Activated CD4-positive, alpha-beta T cell treated with anti-CD3 and anti-CD28 coated beads for 1 hour (primary cell): Measurements from ENCODE around the gene ROS1.
"Not testable (repeated sequence)": the region's sequence is repeated elsewhere in the genome, so short reads cannot be mapped to it uniquely, and the experiment has no call there.

Source experiments
- DNase-seq: peaks from one replicate; pipeline ENCODE4 v3.0.0-alpha.2; 2020

ROS1 gene

DNA sequence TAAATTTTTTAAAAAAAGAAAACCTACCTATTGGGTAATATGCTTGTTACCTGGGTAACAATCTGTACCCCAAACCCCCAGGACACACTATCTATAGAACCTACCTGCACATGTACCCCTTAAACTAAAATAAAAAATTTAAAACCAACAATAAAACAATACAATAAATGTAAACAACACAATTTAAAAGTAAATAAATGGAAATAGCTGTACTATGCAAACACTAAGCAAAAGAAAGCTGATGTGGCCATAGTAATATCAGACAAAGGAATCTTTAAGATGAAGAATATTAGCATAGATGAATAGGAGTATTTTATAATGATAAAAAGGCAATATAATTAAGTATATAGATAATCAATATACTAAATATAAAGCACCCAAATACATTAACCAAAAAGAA lies 50.3 kb downstream of the ROS1 start:
- no peak for DNase-seq

DNA sequence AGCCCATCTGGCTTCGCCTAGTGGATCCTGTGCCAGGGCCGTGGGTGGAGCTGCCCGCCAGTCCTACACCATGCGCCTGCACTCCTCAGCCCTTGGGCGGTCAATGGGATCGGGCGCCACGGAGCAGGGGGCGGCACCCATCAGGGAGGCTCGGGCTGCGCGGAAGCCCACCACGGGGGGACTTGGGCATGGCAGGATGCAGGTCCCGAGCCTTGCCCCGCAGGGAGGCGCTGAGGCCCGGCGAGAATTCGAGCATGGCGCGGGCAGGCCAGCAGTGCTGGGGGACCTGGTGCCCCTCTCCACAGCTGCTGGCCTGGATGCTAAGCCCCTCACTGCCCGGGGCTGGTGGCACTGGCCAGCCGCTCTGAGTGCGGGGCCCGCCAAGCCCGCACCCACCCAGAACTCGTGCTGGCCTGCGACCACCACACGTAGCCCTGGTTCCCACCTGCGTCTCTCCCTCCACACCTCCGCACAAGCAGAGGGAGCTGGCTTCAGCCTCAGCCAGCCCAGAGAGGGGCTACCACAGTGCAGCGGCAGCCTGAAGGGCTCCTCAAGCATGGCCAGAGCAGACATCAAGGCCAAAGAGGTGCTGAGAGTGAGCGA lies 52.4 kb downstream of the ROS1 start:
- DNase-seq: no peak

DNA sequence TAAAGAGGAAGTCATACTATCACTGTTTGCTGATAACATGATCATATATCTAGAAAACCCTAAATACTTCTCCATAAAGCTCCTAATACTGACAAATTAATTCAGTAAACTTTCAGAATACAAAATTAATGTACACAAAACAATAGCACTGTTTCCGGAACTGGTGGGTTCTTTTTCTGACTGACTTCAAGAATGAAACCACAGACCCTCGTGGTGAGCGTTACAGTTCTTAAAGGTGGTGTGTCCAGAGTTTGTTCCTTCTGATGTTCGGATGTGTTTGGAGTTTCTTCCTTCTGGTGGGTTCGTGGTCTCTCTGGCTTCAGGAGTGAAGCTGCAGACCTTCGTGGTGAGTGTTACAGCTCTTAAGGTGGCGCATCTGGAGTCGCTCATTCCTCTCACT lies 53.5 kb downstream of the ROS1 start:
- DNase-seq: not testable (repeated sequence)

DNA sequence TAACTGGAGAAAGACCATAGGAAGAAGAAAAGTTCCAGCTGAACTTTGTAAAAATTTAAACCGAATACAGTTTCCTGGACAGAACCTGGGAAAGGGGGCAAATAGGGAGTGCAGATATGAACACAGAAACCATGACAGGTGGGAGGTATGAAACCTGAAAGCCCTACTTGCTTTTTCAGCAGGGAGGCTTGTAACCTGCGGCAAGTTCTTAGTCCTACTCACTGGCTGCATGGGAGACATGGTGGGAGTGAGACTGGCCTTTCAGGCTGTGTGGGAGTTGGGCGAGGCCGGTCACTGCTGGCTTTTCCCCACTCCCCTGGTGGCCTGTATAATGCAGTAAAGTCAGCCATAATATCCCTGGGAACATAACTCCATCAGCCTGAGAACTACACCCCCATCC lies 54.2 kb downstream of the ROS1 start:
- DNase-seq: no peak

DNA sequence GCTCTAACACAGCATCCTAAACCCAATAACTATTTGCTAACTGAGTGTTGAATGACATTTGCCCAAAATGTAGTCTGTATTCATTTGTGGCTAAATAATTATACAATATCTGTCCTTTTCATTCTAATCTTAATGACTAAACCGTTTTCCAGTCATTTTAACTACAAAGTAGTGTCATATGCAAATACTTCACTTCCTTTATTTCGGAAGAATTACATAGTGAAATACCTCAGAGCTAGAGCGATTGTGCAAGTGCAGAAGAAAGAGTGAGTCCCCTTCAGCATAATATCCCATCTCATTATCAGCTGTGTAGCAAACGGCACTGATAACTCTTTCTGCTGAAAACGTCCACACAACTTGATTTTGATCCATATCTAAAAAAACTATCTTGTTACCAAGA lies 66.2 kb downstream of the ROS1 start:
- no peak for DNase-seq

DNA sequence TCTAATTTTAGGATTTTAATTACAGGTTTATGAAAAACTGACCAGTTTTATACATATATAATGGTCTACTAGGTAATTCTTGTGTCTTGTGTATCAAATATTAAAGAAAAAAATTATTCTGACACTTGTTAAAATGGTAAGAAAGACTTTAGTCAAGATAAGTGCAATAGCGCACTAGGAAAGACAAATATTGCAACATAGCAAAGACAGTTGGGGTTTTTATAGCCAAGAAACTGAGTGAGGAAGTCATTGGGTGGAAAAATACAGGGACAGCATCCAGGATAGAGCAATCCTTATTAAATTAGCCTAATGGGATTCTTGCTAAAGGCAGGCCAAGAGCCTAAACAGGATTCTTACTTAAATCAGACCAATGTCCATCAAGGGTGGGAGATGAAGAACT lies 71.1 kb downstream of the ROS1 start:
- DNase-seq: no peak

DNA sequence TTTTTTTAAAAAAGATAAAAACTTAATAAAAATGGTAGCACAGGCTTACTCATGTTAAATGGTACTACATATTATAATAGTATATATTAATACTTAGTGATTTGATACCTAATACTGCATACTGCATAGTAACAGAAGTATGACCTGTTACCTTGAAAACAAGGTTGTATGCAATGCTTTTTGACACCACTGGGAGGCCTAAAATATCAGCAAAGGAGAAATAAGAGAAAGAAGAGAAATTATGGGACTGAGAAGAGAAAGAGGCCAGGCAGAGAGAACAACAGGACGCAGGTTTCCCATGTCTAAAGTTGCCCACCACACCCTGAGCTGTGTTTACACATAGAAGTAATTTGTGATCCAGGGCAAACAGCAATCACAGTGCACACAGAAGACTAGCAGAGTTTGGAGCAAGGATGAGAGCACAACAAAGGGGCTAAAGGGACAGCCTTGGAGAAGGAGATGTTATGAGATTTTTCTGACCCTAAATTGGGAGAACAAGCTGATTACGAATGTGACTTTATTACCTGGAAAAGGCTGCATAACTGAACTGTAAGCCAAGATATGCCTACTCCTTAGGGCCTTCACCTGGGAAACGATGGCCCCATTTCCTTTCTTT lies 73.2 kb downstream of the ROS1 start:
- no peak for DNase-seq

DNA sequence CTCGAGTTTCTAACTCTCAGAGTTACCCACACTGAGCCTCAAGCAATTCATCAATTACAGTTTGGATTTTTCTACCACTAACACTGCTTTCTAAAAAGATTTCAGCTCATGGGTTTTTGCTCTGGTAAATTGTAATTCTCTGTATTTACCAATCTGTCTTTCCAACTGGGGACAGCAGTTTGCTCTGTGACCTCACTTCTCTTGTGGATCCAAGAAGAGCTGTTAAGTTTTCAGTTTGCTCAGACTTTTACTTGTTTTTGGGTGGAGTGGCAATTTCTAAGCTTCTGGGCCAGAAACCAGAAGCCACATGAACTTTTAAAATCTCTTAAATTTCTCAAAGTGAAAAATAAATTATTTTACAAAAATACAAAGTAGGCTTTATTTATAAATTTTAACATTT lies 74.2 kb downstream of the ROS1 start:
- no peak for DNase-seq

DNA sequence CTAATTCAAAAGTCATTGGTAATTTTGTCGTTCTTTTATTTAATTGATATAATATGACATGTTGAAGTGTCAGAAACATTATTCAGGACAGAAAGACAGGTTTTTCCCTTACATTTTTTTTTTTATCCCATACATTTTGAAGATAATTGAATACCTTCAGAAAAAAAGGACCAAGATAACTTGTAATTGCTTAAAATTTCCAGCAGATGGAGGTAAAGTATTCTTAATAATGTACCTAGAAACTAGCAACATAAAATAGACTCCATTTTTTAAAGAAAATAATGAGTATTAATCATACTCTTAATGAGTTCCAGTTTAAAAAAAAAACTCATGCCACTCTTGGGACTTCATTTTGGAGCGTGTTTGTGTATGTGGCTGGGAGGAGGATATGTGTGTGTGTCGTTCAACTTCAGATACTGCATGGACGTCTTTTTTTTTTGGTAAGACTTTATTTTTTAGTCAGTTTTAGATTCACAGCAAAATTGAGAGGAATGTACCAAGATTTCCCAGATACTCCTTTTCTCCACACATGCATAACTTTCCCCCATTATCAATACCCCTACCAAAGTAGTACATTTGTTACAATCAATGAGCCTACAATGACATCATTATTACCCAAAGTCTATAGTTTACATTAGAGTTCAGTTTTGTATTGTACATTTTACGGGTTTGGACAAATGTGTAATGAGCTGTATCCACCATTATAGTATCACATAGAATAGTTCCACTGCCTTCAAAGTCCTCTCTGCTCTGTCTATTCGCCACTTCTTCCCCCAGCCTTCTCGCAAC lies 79.4 kb downstream of the ROS1 start:
- DNase-seq: no peak

DNA sequence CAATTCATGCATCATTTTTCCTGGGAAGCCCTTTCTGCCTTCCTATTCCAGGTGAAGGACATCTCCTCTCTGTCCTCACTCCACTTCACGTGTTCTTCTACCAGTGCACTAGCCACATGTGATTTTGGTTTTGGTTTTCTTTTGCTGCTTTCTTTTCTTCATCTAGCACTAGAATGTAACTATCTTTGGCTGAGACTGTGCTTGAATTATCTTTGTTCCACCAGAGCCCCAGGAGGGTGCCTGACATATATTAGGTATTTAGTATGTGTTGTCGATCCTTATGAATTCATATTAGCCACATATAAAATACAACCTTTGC lies 80.5 kb downstream of the ROS1 start:
- no peak for DNase-seq

DNA sequence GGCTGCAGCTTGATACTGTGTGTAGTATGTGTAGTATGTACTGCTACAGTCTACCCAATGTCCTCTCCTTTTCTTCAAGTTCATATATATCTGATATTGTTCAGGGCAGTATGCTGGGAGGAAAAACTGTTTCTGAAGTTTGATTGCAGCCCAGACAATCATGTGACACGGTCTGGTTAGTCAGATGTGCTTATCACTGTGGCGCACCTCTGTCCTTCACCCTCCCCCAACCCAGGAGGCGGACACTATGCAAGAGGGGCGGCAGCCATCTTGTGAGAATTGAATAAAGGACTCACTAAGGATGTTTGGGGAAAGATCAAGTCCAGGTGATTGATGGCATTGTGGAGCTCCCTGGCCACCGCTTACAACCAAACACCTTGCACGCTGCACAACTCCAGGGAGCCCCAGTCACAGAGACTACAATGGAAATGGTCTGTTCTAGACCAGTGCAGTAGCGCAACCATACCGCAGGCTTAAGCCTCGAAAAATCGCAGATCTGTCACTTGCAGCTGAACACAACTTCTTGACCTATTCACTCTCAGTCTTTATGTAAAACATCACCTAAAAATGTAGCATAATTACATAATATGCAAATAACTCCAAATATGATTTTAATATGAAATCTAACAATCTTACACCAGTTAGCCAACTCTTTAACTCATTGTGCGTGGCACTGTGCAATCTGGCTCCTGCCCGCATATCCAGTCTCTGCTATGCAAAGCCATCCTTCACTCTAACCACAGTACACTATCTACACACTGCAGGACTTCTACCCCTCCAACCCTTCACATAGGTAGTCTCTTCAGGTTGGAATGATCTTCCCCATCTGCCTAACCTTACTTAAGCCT lies 81.1 kb downstream of the ROS1 start:
- DNase-seq: no peak

DNA sequence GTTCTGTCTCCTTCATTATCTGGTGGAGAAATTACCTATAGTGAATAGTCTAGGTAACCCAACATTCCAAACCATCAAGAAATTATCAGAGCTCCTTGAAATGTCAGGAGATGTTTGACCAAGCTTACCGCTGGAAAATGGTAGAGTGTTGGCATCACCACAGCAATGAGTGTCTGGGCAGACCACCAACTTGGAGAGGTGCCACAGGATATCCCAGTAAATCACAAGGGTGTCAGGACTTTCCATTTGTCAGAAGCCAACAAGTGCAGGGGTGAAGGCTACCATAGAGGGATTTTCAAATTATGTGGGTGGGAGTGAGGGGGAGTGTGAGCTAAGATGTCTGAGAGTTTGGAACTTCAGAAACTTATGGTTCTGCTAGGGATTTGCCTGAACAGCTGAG lies 87.2 kb downstream of the ROS1 start:
- DNase-seq: no peak

DNA sequence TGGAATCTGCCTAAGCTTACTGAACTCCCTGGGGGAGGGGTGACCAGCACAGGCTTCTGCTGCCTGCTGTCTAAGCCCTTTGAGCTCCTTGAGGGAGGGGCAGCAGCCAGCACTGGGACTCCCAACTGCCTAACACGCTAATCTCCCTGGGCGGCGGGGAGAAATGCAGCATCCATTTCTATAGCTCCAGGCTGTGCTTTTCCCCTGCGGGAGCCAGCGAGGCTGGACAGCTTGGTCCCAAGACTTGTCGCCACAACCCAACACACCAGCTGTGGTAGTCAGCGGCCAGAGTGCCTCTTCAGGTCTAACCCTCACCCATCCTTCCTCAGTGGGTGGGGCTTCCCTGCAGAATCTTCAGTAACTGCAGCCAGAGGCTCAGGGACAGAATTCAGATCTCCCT lies 95.8 kb downstream of the ROS1 start:
- no peak for DNase-seq

DNA sequence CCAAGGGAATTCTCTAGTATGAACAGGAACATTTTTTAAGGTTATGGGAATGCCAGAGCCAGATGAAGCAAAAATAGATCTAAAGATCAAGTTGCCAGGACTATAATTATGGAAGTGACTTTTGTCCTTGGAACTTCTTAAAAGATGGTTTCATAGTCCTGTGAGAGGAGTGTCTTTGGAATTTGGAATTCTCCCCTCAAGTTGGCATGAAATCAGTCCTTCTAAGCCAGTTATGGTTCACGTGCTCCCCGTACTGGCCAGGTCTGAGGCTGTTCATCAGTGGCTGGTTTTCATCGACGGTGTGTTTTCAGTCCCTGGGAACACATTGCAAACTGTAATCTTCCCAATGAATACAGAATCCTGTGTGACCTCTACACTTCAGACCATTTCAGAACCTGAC lies 97.2 kb downstream of the ROS1 start:
- DNase-seq: no peak

DNA sequence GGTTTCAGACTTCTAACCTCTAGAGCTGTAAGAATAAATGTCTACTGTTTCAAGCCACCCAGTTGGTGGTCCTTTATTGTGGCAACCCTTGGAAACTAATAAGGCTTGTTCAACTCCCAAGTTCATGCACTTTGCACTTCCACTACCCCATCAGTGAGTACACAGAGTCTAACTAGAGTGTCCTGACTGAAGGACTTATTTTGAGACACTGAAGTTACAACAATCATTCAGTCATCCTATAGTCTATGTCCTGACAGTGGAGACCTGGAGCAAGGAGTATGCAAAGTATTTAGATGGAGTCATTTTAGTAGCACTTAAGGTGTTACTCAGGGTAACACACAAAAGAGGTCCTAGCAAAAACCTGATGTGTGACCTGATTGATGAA lies 97.7 kb downstream of the ROS1 start:
- DNase-seq: no peak

DNA sequence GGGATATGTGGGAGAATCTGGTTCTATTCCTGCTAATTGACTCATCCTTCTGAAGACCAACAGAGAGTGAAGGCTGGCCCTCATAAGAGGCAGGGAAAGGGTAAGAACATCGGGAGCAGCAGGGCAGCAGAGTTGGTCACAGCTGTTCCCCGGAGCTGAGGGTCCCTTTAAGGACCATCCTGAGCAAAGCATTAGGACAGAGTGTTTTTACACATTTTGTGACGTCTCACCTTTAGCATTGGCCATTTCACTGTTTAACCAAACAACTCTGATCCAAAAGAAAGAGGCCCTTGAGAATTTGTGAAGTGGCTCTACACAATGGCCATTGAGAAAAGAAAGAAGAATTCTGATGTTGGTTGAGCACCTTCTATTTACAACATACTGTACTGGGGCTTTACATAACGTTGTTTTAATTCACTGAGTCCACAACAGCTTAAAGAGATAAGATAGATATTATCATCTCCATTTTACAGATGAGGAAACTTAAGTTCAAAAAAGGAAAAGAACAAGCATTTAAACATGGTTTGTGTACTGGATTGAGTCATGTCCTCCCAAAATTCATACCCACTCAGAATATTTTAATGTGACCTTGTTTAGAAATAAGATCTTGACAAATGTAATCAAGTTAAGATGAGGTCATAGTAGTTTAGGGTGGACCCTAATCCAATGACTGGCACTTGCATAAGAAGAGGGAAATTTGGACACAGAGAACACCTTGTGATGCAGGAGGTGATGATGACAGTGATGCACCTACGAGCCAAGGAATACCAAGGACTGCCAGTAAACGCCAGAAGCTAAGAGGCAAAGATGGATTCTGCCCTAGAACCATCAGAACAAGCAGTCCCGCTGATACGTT lies 98.4 kb downstream of the ROS1 start:
- DNase-seq: no peak

DNA sequence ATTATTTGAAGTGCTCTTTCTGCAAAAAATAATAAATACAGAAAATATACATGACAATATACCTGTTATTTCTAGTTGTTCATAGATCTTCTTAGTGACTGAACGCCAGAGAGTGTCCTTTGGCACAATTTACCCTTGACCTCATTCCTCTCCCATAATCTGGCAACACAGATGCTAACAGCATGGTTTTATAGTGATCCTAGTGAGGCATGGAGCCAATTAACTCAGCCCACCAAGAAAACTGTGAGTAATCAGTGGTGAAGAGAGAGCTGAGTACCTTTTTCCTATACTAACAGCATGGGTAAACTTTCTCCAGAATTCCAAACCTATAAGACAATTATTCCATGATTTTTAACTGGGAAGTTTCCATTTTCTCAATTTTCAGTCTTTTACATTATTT lies 99.3 kb downstream of the ROS1 start:
- DNase-seq: no peak

DNA sequence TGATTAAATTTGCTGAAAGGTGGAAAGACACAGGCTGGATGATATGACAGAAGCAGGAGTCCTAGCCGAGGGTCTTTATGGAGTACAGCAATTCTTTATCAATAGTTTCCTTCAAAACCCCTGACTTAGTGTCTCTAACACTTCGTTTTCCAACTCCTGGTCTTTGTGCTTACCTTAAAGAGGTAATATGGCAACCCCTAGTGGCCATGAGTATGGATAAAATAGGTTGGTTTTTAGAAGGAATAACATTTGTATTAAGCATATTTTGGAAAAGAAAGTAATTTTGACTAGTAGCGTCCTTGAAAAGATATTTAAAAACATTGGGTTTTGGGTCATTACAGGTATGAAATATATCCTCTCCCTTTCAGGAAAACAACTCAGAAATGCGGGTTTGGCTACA lies 108.5 kb downstream of the ROS1 start:
- no peak for DNase-seq

DNA sequence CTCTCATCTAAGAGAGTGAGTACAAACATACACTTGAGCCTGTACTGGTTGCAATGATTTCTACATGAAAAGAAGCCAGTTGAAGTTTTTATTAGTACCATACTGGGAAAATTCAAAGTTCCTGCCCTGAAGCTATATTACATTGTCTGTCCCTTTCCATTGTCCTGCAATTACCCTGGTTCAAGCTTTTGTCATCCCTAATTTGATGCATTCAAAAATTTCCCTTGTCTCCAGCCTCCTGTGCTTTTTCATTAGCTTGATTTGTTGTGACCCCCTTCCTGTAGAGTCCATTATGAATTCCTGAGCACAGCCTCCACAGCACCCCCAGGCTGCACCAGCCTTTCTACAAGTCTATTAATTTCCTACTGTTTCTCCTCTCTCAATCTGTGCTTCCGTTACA lies 114.0 kb downstream of the ROS1 start:
- DNase-seq: no peak

DNA sequence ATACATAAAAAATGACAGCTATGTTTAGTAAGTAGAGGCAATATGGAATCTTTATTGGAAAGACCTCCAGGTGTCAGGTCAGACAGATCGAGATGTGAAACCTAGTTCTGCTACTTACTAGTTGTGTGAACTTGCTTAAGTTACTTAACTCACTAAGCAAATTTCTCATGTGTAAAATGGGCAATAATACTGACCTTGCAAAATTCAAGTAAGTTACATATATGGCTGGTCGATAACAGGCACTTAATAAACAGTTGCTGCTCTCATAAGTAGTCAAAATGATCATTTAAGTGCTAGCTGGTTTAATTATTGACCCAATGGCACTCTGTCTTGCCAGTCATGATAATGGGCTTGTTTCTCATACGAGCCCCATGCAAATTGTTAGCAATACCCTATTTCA lies 114.4 kb downstream of the ROS1 start:
- DNase-seq: no peak

DNA sequence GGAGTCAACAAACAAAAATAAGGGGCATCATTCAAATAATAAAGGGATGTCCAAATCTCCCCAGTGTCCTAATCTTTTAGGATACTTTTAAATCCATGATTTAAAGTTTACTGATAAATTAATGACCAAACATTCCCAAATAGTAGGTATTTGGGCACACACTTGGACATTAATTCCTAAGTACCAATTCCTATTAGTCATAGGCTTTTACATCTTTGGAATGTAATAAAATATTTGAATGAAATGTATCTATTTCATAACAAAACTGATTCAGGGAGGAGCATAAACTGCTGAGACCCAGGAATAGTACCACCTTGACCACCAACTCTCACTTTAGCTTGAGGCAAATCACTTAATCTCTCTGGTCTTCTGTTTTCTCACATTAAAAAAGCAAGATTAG lies 116.1 kb downstream of the ROS1 start:
- DNase-seq: no peak

DNA sequence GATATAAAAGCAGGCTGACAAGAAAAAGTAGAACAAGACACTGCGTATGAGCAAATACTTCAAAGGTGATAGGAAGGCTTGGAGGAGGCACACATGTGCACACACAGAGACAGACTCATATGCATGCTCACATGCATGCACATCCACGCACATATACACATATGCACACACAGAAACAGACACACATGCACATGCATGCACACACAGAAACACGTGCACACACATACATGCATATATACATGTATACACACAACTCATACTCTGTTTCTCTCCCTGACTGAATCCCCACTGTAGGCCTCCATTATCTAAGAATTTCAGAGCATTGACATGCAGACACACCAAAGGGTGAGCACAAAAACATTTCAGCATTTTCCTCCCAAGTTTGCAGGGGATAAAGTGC lies 116.7 kb downstream of the ROS1 start:
- no peak for DNase-seq

DNA sequence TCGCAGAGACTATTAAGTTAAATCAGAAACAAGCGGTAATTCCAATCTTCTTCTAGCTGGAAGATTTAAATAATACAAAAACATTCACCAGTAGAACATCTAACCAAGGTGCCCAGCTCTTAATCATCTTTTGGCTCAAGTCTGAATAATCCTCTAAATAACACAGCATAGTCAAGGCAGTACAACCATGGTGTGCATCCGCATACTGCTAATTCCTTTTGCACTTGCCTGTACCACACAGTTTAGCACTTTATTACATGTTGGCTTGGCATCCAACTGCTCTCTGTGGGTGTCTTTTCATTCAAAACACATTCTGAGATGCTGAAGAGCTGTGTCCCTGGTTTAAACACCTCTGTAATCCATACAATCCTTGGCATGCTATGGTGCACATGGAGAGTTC lies 118.1 kb downstream of the ROS1 start:
- no peak for DNase-seq
